Superior temporal gyrus (tissue), 1 donor: Measurements from ENCODE around the gene LGALS14.
"Not testable (repeated sequence)": the region's sequence is repeated elsewhere in the genome, so short reads cannot be mapped to it uniquely, and the experiment has no call there.

ENCODE experiments used
- DNase-seq: peaks from one replicate; pipeline ENCODE4 v3.0.0-alpha.2; 2016; ENCODE audit errors: extremely low spot score

Gene LGALS14

DNA sequence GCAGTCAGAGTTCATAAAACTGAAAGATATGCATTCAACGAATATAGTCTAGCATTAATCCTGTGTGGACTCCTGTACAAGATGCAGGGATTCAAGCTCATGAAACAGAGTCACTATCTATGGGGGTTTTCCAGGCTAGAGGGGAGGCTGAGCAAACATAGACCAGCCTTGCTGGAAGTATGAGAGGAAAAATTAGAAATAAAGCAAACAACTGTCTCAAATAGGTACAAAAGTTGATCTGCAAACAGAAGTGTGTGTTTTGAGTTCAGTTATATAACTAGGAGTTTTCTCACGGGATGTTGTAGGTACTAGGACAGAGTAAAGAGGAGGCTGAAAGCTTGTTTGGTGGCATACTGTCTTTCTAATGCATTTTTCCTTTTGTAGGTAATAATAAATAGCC, 8.5 kb upstream of the LGALS14 start:
- no peak for DNase-seq

DNA sequence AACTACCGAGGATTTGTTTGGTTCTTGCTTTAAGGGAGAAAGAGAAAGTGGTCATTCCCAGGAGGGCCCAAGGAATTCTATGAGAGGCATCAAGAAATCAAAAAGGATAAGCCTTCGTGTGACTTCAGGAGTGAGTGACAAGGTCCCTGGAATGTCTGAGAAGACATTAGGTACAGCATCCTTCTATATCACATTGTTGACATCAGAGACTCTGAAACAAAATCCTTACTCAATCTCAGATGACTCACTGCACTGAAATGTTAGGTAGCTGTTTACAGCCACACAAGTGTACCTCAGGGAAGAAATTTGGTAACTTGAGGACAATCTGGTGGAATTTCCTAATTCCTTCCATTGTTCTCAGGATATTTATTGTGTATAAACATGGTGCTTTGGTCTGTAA, 7.9 kb upstream of the LGALS14 start:
- no peak for DNase-seq

DNA sequence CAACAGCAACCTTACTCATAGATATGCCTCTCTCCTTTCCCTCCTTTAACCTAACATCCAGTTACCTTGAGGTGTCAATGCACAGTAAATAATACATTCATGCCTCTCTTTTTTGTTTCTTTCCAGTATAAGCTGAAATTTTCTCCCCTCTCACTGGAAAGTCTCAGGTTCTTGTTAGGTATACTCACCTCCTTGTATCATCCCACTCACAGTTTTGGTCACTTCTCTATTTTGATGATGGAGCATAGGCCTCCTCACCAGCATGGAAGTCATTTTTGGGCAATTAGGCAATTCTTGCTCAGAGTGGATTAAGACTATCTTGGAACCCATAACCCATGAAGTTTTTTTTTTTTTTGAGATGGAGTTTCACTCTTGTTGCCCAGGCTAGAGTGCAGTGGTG, 5.7 kb upstream of the LGALS14 start:
- DNase-seq, result no peak

DNA sequence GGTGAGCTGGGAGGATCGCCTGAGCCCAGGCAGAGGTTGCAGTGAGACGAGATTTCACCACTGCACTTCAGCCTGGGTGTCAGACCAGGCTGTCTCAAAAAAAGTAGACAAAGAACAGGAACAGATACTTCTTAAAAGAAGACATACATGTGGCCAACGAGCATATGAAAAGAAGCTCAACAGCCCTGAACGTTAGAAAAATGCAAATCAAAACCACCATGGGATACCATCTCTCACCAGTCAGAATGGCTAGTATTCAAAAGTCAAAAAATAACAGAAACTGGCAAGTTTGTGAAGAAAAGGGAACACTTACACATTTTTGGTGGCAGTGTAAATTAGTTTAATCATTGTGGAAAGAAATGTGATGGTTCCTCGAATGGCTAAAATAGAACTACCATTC, 3.0 kb upstream of the LGALS14 start:
- no peak for DNase-seq

DNA sequence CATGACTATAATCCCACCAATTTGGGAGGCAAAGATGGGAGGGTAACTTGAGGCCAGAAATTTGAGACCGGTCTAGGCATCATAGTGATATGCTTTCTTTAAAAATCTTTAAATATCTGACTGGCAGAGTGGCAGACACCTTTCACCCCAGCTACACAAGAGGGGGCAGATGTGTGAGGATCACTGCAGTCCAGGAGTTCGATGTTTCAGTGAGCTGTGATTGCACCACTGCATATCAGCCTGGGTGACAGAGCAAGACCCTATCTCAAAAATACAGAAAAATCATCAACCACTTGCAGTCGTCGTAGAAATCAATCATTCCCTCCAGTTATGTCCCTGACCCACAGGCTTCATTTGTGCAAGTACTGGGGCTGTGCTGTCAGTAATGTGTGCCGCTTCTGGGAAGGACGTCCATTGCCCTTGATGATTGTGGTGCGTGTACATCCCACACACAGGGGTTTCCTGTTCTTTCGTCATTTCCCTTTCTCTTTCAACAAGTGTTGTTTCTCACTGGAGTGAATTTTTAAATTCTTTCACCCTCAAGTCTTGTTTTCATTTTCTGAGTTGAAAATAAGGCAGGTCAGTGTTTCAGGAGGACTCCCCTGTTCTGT, 1.4 kb downstream of the LGALS14 start:
- DNase-seq, result no peak

DNA sequence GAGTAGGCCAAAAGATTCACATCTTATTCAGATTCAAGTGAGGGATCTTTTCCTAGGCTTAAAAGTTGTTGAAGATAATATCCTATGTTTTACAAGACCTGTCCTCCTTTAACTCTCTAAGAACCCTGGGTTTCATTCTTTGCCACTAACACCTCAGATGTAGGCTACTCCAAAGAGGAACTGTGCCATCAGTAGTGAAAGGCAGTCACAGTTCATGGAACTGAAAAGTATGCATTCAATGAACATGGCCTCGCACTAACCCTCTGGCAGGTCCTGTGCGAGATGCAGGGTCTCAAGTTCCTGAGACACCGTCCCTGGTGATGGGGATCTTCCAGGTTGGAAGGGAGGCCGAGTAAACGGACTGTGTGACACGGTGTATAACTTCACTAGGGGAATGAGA, 4.3 kb downstream of the LGALS14 start:
- no peak for DNase-seq

DNA sequence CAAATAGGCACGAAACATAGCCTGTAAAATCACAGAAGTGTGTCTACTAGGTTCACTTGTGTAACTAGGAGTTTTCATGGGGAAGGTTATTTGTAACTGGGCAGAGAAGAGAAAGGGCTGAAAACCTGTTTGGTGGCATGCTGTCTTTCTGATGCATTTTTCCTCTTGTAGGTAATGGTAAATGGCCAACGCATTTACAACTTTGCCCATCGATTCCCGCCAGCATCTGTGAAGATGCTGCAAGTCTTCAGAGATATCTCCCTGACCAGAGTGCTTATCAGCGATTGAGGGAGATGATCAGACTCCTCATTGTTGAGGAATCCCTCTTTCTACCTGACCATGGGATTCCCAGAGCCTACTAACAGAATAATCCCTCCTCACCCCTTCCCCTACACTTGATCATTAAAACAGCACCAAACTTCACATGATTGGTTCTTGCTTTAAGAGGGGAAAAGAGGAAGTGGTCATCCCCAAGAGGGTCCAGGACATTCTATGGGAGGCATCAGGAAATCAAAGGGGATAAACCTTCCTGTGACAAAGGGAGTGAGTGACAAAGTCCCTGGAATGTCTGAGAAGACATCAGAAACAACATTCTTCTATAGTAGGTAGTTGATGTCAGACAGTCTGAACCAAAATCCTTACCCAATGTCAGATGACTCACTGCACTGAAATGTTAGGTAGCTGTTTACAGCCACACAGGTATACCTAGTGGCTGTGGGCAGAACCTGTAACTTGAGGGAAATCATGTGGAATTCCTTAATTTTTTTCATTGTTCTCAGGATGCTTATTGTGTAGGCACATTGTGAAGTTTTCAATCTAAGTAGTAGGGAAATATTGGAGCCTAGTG, 5.0 kb downstream of the LGALS14 start:
- no peak for DNase-seq

DNA sequence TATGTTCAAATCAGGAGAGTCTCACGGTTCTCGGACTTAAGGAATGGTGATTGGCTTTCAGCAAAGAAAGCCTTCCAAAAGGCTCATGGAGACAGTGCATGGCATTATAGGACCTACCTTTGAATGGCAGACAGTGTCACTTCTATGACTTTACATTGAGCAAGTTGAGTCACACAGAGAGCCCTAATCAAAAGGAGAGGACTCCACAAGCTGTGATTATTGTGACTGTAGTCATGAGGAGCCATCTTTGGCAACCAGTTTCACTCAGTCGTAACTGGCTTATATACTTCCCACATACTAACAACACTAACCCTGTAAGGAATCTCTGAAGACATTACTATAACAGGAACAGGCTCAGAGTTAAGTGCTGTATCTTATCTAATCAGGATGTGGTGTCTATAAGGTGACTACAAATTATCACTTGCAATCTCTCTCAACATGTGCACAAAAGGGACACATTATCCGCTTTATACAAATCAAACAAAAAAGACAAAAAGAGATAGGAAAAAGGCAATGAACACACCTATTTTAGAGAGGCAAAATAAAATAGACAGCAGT, 6.1 kb downstream of the LGALS14 start:
- DNase-seq, result no peak

DNA sequence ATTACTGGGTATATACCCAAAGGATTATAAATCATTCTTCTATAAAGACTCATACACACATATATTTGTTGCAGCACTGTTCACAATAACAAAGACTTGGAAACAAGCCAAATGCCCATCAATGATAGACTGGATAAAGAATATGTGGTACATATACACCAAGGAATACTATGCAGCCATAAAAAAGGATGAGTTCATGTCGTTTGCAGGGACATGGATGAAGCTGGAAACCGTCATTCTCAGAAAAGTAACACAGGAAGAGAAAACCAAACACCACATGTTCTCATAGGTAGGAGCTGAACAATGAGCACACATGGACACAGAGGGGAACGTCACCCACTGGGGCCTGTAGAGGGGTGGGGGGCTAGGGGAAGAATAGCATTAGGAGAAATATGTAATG, 15.9 kb downstream of the LGALS14 start:
- not testable (repeated sequence) for DNase-seq

DNA sequence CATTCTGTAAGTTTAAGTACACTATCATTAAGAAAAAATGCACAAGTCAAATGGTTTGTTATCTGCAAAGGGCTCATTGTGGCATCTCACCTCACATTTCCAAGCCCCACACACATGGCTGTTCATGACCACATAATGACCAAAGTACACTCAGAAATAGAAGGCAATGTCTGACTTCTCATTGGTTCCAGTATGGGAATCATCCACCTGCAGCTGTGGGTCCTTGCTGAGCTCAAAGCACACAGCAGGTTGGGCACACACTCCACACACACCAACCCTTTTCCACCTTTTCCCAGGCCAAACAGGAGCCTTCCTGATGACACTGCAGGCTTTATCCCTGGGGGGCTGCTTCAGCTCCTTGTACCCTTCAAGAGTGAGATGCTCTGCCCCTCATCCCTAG, 21.7 kb downstream of the LGALS14 start:
- DNase-seq, result no peak

DNA sequence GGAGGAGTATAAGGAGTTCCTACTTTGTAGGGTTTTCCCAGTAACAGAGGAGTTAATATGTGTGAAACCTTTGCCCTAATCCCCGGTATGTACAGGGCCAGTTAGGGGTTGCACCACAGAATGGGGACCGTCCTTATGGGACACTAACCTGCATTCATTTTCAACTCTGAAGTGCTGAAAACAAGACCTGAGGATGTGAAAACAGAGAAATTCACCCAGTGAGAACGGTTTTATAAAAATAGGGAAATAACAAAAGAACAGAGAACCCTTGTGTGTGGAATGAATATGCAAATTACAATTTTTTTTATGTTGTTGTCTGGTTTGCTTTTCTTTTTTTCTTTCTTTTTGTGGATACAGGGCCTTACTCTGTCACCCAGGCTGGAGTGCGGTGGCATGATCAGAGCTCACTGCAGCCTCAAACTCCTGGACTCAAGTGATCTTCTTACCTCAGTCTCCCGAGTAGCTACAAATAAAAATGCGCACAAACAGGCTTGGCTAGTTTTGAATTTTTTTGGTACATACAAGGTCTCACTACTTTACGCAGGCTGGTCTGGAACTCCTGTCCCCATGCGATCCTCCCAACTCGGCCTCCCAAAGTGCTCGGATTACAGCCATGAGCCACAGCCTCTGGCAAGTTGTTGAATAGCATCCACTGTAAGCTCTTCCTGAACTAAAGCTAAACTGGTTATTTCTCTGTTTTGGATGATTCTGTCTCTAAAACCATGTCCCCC, 23.0 kb downstream of the LGALS14 start:
- no peak for DNase-seq

DNA sequence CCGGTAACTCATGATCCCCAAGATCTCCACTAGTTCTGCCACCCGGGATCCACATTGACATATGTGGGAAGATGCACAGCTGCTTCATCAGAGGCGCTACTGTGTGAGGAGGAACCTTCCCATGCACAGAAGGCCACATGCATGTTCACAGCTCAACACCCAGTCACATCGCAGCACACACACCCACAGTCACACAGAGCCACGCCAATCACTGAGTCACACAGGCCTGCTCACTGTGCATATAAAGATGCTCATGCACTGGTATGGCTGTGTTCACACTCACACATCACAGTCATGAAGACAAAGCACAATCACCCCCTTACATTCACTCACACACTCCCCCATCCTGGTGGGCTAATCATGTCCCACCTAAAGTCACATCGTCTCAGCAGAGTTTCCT, 23.8 kb downstream of the LGALS14 start:
- no peak for DNase-seq

DNA sequence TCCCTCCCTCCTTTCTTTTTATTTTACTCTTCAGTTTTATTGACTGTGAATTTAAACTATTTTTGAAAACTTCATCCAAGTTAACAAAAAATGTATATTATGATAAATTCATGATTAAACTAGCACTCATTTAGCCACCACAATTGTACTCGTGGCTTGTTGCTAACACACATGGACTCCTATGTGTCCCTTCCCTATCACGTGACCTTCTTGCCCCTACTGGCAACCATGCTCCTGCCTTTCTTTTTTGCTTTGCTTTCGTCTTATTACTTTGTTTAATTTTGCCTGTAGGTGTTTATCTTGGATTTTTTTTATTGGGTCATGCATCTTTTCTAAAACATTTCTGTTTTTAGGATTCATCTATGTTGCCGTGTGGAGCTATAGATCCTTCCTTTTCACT, 25.3 kb downstream of the LGALS14 start:
- no peak for DNase-seq

DNA sequence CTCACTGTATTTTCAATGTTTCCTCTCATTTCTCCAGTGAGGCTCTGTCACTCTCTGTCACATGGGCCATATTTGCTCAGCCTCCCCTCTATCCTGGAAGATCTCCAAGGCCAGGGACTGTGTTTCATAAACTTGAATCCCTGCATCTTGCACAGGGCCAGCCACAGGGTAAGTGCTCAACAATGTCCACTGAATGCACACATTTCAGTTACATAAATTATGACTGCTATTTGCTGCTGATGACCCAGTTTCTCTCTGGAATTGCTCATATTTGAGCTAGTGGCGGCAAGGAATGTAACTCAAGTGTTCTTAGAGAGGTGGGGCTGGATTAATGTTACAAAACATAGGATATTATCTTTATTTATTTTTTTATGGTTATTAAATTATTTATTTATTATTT, 27.4 kb downstream of the LGALS14 start:
- no peak for DNase-seq

DNA sequence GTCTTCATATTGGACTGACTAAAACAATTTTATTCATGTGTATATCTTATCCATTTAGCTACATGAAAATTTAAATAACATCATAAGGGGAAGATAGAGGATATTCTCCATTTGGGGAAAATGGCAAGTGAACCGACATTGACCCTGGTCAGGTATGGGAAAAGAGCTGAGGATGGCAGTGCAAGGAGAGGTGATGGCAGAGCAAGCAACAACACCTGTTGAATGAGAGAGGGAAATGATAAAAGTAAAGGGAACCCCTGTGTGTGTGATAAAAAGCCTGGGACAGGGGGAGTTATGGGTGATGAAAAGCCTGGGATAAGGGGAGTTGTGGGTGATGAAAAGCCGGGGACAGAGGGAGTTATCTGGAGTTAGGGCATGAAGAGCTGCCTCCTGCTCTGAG, 29.6 kb downstream of the LGALS14 start:
- DNase-seq, result no peak

DNA sequence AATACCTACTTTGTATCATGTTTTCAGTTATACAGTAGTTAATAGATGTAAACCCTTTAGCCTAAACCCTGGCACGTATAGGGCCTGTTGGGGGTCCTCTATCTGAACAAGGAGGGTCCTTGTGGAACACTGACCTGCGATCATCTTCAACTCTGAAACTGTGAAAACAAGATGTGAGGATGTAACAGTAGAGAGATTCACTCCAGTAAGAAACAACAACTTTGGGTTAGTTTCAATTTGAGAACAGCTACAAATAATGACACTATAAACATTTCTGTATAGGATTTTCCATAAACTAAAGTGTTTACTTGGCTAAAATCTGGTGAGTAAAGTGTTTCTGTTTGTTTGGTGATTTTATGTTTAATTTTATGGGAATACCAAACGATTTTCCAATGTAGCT, 31.4 kb downstream of the LGALS14 start:
- no peak for DNase-seq

DNA sequence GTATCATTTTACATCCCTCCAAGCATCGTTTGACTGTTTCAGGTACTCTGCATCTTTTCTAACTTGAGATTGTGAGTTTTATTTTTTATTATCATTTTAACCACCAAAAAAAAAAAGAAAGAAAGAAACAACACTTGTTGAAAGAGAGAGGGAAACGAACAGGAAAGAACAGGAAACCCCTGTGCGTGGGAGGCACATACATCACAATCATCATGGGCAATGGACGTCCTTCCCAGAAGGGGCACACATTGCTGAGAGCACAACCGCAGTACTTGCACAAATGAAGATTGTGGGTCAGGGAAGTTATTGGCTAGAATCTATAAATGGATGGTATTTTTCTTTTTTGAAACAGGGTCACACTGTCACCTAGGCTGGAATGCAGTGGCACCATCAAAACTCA, 31.8 kb downstream of the LGALS14 start:
- DNase-seq, result no peak

DNA sequence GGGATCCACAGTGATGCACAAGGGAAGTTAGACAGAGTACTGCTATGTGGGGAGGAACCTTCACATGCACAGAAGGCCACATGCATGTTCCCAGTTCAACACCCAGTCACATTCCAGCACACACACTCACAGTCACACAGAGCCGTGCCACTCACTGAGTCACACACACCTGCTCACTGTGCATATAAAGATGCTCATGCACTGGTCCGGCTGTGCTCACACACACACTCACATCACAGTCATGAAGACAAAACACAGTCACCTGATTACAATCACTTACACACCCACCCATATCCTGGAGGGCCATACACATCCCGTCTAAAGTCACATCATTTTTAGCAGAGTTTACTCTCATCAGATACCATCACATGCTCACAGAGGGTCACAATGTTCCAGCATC, 33.1 kb downstream of the LGALS14 start:
- no peak for DNase-seq

DNA sequence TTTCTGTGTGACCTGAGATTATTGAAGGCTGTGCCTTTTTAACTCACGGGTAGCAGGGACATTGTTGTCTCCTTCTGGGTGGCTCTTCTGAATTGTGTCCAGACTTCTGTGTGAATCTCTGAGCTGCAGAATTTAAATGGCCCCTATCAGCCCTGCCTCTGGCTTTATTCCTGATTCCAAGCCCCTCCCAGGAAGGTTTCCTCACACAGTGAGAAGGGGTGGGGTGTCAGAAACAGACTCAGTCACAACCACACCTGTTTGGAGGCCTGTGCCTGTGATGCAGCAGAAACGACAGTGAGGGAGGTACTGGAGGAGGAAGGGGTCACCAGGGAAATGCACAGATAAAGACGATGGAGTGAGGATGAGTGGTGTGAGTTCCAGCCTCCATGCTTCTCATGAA, 33.6 kb downstream of the LGALS14 start, which contains the start of gene CLC:
CLC (minus strand) TSS at position 139 of the 400 bp plus-strand sequence; CDS start at position 62, 77 bp downstream.
- no peak for DNase-seq

DNA sequence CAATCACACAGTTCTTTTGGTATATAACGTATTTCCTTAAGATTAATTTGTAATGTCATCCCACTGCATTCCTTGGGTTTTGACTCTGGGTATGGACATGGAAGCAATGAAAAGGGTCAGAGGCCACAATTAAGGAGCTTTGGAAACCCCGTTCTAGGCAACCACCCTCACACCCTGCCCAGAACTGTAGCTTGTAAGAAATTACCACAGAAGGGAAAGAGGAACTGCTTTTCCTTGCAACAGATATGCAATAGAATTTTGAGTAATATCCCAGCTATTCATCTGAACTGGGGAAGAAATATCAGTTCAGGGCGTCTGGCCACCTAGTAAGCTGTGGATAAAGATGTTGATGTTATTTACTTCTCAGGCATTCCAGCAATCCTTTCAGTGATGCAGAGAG, 34.5 kb downstream of the LGALS14 start:
- no peak for DNase-seq

DNA sequence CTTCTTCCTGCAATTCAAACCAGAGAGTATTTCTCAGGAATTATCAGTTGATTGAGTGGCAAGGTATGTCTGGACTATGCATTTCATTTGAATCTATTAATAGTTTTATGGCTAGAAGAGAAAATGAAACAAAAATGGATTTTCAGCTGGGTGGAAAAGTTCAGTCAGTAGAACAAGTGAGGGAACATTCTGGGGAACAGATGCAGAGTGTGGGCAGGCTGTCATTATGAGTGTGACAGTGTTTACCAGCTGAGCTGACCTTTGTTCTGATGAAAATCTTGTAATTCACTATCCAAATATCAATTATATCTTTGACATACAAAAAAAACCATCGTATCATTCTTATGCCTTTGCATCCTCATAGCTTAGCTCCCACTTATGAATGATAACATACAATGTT, 36.1 kb downstream of the LGALS14 start:
- DNase-seq, result no peak

DNA sequence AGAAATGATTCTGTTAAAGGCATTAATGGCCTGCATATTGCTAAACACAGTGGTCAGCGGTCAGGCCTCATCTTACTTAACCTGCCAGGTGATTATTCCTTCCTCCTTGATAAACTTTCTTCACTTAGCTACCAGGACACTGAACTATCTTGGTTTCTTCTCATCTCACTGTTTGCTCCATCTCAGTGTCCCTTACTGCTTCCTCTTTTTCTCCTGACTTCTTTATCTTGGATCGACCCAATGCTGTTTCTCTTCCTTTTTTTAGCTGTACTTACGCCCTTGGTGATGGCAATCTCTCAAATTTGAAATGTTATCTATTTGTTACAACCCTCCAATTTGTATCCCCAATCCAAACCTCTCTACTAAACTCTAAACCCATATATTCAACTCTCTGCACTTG, 41.4 kb downstream of the LGALS14 start:
- DNase-seq, result no peak
